ENCODE data around the gene ADGRA3. TPM values are rescaled to one million over a fixed set of nuclear protein-coding genes. Genes with fewer than 3 reads are reported as not detected.

The ADGRA3 gene
- total RNA-seq, 1 experiment from 2014 or later, result 40.5 TPM

- Mint-ChIP-seq H3K36me3 (peaks cover 3% of the 10 kb centered on the region; the same call in 1 of the 2 replicates), H3K4me1 (peaks cover 55% of the 10 kb centered on the region), H3K4me3 (no peak overlapping the region), H3K27me3 (ENCODE audit: low read depth) (peaks cover 7% of the 10 kb centered on the region), H3K9me3 (no peaks in the 10 kb centered on the region), H3K27ac (peak overlapping the region; percentile 47; the same call in 1 of the 2 replicates)
- ATAC-seq (no peak), DNase-seq (ENCODE audit: low spot score) (no peak)
- POLR2A ChIA-PET, result no interaction called here
- no peak for TF ChIP-seq E2F1 (CRISPR knock-in tag; IDR thresholded peaks at IDR 0.05)
- TF ChIP-seq MYBL2 (CRISPR knock-in tag; IDR thresholded peaks at IDR 0.05), result no peak
- no peak for TF ChIP-seq GABPB1 (CRISPR knock-in tag; IDR thresholded peaks at IDR 0.05)
- no peak for TF ChIP-seq ATF6 (CRISPR knock-in tag; IDR thresholded peaks at IDR 0.05)
- no peak for TF ChIP-seq JUN (CRISPR knock-in tag; IDR thresholded peaks at IDR 0.05)
- no peak for TF ChIP-seq HMGXB4 (CRISPR knock-in tag; IDR thresholded peaks at IDR 0.05)
- TF ChIP-seq E2F4 (CRISPR knock-in tag; IDR thresholded peaks at IDR 0.05; ENCODE audit: borderline replicate concordance, low read depth), result no peak
- no peak for TF ChIP-seq KAT7 (CRISPR knock-in tag; IDR thresholded peaks at IDR 0.05; ENCODE audit: borderline replicate concordance)
- no peak for TF ChIP-seq CREM (CRISPR knock-in tag; IDR thresholded peaks at IDR 0.05)
- no peak for TF ChIP-seq FOXP4 (CRISPR knock-in tag; IDR thresholded peaks at IDR 0.05)
- TF ChIP-seq GTF2I (CRISPR knock-in tag; conservative IDR thresholded peaks at IDR 0.05), result no peak
- TF ChIP-seq ETV6 (CRISPR knock-in tag; IDR thresholded peaks at IDR 0.05), result no peak
- CTCF ChIA-PET, result no interaction called here
Measured at GRCh38 chr4:22512306-22512705, 3.6 kb downstream of the ADGRA3 start.

GRCh38 chr4:22510750-22511149 is 5.1 kb downstream of the ADGRA3 start:
- Mint-ChIP-seq H3K4me1 (peaks cover 60% of the 10 kb centered on the region), H3K27ac (peak overlapping the region; percentile 12; the same call in 1 of the 2 replicates), H3K9me3 (no peaks in the 10 kb centered on the region), H3K27me3 (ENCODE audit: low read depth) (no peaks in the 10 kb centered on the region; the same call in 1 of the 2 replicates), H3K4me3 (no peak overlapping the region), H3K36me3 (peaks cover 3% of the 10 kb centered on the region; the same call in 1 of the 2 replicates)
- DNase-seq (ENCODE audit: low spot score) (no peak), ATAC-seq (no peak)
- TF ChIP-seq ETV6 (CRISPR knock-in tag; IDR thresholded peaks at IDR 0.05), result no peak
- TF ChIP-seq MLX (CRISPR knock-in tag; IDR thresholded peaks at IDR 0.05), result no peak
- no peak for TF ChIP-seq CREB1 (CRISPR knock-in tag; IDR thresholded peaks at IDR 0.05)
- TF ChIP-seq IRF2 (CRISPR knock-in tag; IDR thresholded peaks at IDR 0.05; ENCODE audit: borderline replicate concordance, low read depth), result no peak
- TF ChIP-seq SP1 (CRISPR knock-in tag; conservative IDR thresholded peaks at IDR 0.05), result no peak
- CTCF ChIA-PET, result no interaction called here
- POLR2A ChIA-PET, result no interaction called here
